Mucosa of rectum (tissue), 2 donors: Measurements from ENCODE around the gene ADAM12.

Experiments
- H3K27ac ChIP-seq, 2 donors: one replicate each; pipeline ENCODE4 v1.7.0; 2013; ENCODE audit warnings: inconsistent platforms in 2 of 2, low read depth in 2 of 2, low read length in 2 of 2
- H3K27me3 ChIP-seq, 2 donors: one replicate each; pipeline ENCODE4 v1.7.0; 2013; ENCODE audit warnings: low read length in 2 of 2; ENCODE audit not compliant: control insufficient read depth in 2 of 2, insufficient read depth in 2 of 2
- H3K36me3 ChIP-seq, 2 donors: one replicate each; pipeline ENCODE4 v1.7.0; 2013; ENCODE audit warnings: low read length in 2 of 2; ENCODE audit not compliant: control insufficient read depth in 2 of 2, insufficient read depth in 2 of 2
- H3K4me1 ChIP-seq, 2 donors: one replicate each; pipeline ENCODE4 v1.7.0; 2013; ENCODE audit warnings: low read length in 2 of 2, mild to moderate bottlenecking in 1 of 2; ENCODE audit not compliant: control insufficient read depth in 2 of 2, insufficient read depth in 2 of 2
- H3K4me3 ChIP-seq, 2 donors: one replicate each; pipeline ENCODE4 v1.7.0; 2013; ENCODE audit warnings: low read length in 2 of 2
- H3K9ac ChIP-seq, 2 donors: one replicate each; pipeline ENCODE4 v1.7.0; 2013; ENCODE audit warnings: low read length in 2 of 2, low read depth in 1 of 2, mild to moderate bottlenecking in 1 of 2
- H3K9me3 ChIP-seq, 2 donors: one replicate each; pipeline ENCODE4 v1.7.0; 2013; ENCODE audit warnings: low read length in 2 of 2; ENCODE audit not compliant: control insufficient read depth in 2 of 2
- donor health status: healthy.
- donor health status: Normal muscosa, but diverticular disease.

Gene ADAM12

DNA sequence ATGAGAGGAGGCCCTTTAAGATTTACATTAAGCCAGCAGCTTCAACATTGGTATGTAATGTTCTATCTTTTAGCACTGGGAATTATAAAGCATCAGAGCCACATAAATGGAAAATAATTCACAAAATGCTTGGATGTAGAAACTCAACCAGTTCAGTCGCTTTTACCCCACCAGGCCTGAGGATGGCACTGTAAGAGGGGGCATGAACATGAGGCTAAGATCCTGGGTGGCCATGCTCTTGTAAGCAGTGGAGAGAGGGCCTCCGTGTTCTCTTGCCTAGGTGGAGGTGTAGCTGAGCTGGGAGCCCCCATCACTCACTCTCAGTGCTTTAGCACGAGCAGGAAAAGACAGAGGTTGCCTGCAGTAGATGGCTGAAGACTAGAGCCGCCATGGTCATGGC lies 253.1 kb downstream of the ADAM12 start:
- Histone ChIP-seq H3K4me3 (no peak overlapping the region), H3K27me3 (no peaks in the 10 kb centered on the region), H3K9ac (no peak overlapping the region), H3K27ac (no peak overlapping the region), H3K9me3 (no peaks in the 10 kb centered on the region), H3K36me3 (no peaks in the 10 kb centered on the region), H3K4me1 (no peaks in the 10 kb centered on the region)

DNA sequence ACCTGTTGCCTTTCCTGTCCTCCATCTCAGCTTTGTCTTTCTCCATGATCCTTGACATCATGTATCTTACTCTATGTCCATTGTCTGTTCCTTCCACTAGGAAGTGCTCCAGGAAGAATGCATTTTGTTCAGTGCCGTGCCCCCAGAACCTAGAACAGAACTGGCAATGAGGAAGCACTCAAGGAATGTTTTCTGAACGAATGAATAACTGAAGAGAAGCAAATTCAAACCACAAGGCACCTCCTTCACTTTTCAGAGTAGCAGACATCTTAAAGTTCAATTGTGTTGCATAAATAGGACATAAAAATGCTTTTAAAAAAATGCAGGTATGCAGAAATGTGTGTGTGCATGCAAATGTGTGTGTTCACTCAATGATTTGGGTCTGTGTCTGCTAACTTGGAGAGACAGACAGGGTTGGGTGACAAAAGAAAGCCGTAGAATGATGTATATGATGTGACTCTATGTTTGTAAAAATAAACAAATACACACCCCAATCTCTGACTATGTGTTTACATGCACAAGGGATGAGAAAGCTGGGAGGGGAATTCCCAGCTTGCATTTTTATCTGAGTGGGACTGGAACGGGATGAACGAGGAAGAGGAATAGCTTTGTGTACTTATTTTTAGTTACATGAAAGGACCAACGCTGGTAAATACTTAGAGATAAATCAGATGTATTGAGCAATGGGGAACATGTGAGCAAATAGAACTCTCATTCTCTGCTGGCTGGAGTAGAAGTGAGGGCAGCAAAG lies 254.2 kb downstream of the ADAM12 start:
- H3K27ac ChIP-seq, result no peak overlapping the region
- H3K9me3 ChIP-seq, result no peaks in the 10 kb centered on the region
- no peak overlapping the region for H3K4me3 ChIP-seq
- no peak overlapping the region for H3K9ac ChIP-seq
- H3K36me3 ChIP-seq, result no peaks in the 10 kb centered on the region
- H3K27me3 ChIP-seq, result no peaks in the 10 kb centered on the region
- no peaks in the 10 kb centered on the region for H3K4me1 ChIP-seq

DNA sequence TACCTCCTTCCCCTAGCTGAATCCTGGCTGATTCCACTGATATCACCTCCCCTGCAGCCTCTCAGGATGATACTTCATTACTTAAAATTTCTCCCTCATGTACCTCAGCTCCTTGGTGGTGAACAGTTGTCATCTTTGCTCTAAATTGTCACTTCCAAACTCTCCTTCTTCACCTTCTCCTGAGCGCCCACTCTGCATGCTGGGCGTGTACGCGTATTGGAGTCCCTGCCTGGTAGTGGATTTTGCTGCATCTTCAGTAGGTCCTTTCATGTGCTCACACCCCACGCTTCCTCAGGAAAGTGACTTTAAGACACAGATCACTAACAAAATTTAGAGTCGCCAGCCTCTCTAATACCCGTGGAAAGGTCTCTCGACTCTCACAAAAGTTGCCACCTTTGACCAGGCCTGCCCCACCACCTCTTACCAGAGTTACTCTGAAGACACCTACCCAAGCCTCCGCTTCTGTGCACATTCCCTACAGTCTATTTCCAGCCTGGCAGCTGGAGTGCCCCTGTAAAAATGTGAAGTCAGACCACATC lies 255.1 kb downstream of the ADAM12 start:
- no peaks in the 10 kb centered on the region for H3K4me1 ChIP-seq
- H3K9me3 ChIP-seq, result no peaks in the 10 kb centered on the region
- no peak overlapping the region for H3K4me3 ChIP-seq
- H3K9ac ChIP-seq, result no peak overlapping the region
- no peaks in the 10 kb centered on the region for H3K27me3 ChIP-seq
- H3K36me3 ChIP-seq, result no peaks in the 10 kb centered on the region
- H3K27ac ChIP-seq, result no peak overlapping the region

DNA sequence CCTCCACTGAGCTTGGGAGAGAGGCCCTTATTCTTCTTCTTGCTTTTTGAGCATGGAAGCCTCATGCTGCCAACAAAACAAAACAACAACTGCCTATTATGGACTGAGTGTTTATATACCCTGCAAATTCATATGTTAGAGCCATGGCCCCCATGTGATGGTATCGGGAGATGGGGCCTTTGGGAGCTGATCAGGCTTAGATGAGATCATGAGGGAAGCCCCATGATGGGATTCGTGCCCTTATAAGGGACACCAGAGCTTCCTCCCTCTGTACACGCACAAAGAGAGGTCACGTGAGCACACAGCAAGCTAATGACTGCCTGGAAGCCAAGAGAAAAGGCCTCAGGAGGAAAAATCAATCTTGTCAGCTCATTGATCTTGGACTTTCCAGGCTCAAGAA lies 256.9 kb downstream of the ADAM12 start:
- Histone ChIP-seq H3K4me3 (no peak overlapping the region), H3K27me3 (no peaks in the 10 kb centered on the region), H3K36me3 (no peaks in the 10 kb centered on the region), H3K4me1 (no peaks in the 10 kb centered on the region), H3K9me3 (no peaks in the 10 kb centered on the region), H3K9ac (no peak overlapping the region), H3K27ac (no peak overlapping the region)

DNA sequence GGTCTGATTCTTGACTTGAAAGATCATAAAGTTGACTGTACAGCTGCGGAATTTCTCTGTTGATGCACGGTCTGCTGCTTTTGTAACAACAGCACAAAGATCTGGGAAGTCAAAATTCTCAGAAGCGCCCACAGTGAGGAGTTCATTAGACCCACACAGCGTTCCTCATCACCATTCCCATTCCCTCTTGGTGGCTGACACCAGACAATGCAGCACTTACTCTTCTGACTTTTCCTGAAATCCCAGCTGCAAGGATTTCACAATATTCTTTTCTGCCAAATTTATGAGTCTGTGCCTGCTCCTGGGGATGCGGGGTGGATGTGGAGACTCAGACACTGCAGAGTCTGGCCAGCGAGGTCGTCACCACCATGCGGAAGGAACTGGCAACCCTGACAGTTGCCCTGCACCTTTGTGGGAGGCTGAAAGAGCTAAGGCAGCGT lies 258.0 kb downstream of the ADAM12 start:
- no peak overlapping the region for H3K27ac ChIP-seq

GRCh38 chr10:126129026-126129425 lies 259.3 kb downstream of the ADAM12 start:
- H3K27ac ChIP-seq, result no peak overlapping the region
- no peaks in the 10 kb centered on the region for H3K27me3 ChIP-seq
- H3K4me1 ChIP-seq, result no peaks in the 10 kb centered on the region
- no peaks in the 10 kb centered on the region for H3K9me3 ChIP-seq
- no peak overlapping the region for H3K4me3 ChIP-seq
- no peaks in the 10 kb centered on the region for H3K36me3 ChIP-seq
- no peak overlapping the region for H3K9ac ChIP-seq

More for the DNA sequence above, 258.0 kb downstream of the ADAM12 start:
- H3K9me3 ChIP-seq, result no peaks in the 10 kb centered on the region
- H3K9ac ChIP-seq, result no peak overlapping the region
- H3K4me1 ChIP-seq, result no peaks in the 10 kb centered on the region
- H3K27me3 ChIP-seq, result no peaks in the 10 kb centered on the region
- no peaks in the 10 kb centered on the region for H3K36me3 ChIP-seq
- no peak overlapping the region for H3K4me3 ChIP-seq

DNA sequence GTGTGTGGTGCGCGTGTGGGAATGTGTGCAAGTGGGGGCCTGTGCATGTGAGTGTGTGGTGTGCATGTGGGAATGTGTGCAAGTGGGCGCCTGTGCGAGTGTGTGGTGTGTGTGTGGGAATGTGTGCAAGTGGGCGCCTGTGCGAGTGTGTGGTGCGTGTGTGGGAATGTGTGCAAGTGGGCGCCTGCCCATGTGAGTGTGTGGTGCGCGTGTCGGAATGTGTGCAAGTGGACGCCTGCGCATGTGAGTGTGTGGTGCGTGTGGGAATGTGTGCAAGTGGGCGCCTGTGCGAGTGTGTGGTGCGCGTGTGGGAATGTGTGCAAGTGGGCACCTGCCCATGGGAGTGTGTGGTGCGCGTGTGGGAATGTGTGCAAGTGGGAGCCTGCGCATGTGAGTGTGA lies 259.7 kb downstream of the ADAM12 start:
- Histone ChIP-seq H3K36me3 (no peaks in the 10 kb centered on the region), H3K4me1 (no peaks in the 10 kb centered on the region), H3K9ac (no peak overlapping the region), H3K9me3 (no peaks in the 10 kb centered on the region), H3K4me3 (no peak overlapping the region), H3K27ac (no peak overlapping the region), H3K27me3 (no peaks in the 10 kb centered on the region)

DNA sequence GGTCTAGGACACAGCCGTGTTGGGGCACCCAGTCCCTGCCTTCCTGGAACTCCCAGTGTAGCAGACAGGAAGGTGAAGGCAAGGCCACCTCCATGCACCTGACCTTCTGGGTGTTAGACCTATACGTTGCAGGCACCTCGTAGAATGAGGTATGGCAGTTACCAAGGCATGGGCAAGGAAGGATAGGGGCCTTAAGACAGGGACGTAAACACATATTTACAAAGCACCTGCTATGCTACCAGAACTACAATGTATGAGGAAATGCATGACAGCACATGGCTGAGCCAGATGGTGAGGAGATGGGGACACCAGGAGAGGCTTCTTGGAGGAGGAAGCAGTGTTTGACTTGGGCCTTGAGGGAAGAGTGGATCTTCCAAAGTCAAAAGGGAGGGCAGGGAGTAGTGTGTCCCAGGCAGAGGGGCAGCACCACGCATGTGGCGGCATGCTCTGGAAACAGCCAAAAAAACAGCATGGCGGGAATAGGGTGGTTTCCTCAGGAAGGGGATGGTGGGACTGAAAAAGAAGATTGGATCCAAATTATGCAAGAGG lies 260.7 kb downstream of the ADAM12 start:
- H3K9ac ChIP-seq, result no peak overlapping the region
- no peak overlapping the region for H3K27ac ChIP-seq
- H3K4me1 ChIP-seq, result no peaks in the 10 kb centered on the region
- H3K9me3 ChIP-seq, result no peaks in the 10 kb centered on the region
- no peaks in the 10 kb centered on the region for H3K36me3 ChIP-seq
- no peaks in the 10 kb centered on the region for H3K27me3 ChIP-seq
- H3K4me3 ChIP-seq, result no peak overlapping the region

GRCh38 chr10:126126866-126127265 lies 261.4 kb downstream of the ADAM12 start:
- Histone ChIP-seq H3K36me3 (no peaks in the 10 kb centered on the region), H3K4me1 (no peaks in the 10 kb centered on the region), H3K27ac (no peak overlapping the region), H3K9ac (no peak overlapping the region), H3K4me3 (no peak overlapping the region), H3K9me3 (no peaks in the 10 kb centered on the region), H3K27me3 (no peaks in the 10 kb centered on the region)

DNA sequence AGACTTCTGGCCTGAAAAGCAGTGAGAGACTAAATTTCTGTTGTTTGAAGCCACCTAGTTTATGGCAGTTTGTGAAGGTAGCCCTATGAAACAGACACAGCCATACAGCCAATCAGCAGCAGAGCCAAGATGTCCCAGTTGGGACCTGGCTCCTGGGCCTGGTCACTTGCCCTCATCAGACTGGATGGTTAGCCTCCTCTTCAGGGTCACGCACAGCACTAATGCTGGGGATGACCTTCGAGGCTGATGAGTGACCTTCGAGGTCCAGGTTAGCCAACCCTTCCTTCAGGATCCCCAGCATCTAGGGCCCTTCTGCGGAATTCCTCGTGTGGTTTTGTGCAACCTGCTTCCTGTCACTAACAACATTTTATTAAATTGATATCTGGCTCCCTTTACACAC lies 262.3 kb downstream of the ADAM12 start:
- H3K36me3 ChIP-seq, result no peaks in the 10 kb centered on the region
- H3K9ac ChIP-seq, result no peak overlapping the region
- no peaks in the 10 kb centered on the region for H3K27me3 ChIP-seq
- no peak overlapping the region for H3K27ac ChIP-seq
- no peak overlapping the region for H3K4me3 ChIP-seq
- H3K9me3 ChIP-seq, result no peaks in the 10 kb centered on the region
- no peaks in the 10 kb centered on the region for H3K4me1 ChIP-seq
